B cell (primary cell): ENCODE measurements around the gene STAM.

ENCODE experiments used
- EZH2 ChIP-seq: IDR thresholded peaks from 2 replicates; pipeline ENCODE4 v1.6.1; 2012; ENCODE audit warnings: borderline replicate concordance, low read depth, mild to moderate bottlenecking, moderate library complexity, low read length; ENCODE audit not compliant: insufficient read depth, poor library complexity, severe bottlenecking
- TF ChIP-seq, protein P1 (sequence below): fragments of 200-600 bp; IDR thresholded peaks from one replicate; pipeline ENCODE4 v1.8.0; 2022; ENCODE audit warnings: antibody characterized with exemption, mild to moderate bottlenecking

DNA sequence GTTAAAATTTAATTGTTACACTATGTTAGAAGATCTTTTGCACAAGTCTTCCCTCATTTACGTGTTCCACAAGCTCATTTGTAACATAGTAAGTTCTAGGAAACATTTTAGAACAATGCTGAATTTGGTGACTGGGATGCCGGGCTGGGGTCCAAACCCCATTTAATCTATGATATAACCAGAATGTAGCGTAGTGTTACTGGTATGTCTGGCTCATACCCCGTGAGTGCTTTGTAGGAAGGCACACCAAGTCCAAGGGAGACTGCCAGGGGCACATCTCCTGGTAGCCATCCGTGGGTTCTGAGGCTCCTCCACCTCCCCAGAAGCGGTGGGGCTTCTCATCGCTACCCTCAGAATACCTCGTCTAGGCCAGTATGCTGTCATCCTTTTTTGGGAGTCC, 86.7 kb downstream of the STAM start:
- TF ChIP-seq, protein P1, sequence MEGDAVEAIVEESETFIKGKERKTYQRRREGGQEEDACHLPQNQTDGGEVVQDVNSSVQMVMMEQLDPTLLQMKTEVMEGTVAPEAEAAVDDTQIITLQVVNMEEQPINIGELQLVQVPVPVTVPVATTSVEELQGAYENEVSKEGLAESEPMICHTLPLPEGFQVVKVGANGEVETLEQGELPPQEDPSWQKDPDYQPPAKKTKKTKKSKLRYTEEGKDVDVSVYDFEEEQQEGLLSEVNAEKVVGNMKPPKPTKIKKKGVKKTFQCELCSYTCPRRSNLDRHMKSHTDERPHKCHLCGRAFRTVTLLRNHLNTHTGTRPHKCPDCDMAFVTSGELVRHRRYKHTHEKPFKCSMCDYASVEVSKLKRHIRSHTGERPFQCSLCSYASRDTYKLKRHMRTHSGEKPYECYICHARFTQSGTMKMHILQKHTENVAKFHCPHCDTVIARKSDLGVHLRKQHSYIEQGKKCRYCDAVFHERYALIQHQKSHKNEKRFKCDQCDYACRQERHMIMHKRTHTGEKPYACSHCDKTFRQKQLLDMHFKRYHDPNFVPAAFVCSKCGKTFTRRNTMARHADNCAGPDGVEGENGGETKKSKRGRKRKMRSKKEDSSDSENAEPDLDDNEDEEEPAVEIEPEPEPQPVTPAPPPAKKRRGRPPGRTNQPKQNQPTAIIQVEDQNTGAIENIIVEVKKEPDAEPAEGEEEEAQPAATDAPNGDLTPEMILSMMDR: no peak
- TF ChIP-seq EZH2: no peak
